ENCODE data around the gene SPAG7.

- TF ChIP-seq ZNF624 (tag by site-specific recombination; IDR thresholded peaks at IDR 0.05) (no peak), ZNF654 (tag by site-specific recombination; IDR thresholded peaks at IDR 0.05; ENCODE audit: low read depth) (no peak), ZBTB44 (tag by site-specific recombination; IDR thresholded peaks at IDR 0.05) (no peak), CTCF (tag by site-specific recombination; IDR thresholded peaks at IDR 0.05) (no peak), PRDM10 (tag by site-specific recombination; IDR thresholded peaks at IDR 0.05) (no peak)
These were observed 1.5 kb upstream of the SPAG7 start for GRCh38 chr17:4969047-4969550.
